Epithelial cell of proximal tubule (primary cell): ENCODE results near the gene CRYBB3. TPM values are rescaled to one million over a fixed set of nuclear protein-coding genes. Genes with fewer than 3 reads are reported as not detected.

Experiments
- DNase-seq: peaks from one replicate; pipeline ENCODE4 v3.0.0-alpha.2; 2011; ENCODE audit warnings: low read depth
- H3K4me3 ChIP-seq: 2 replicates; pipeline ENCODE4 v1.5.1; 2011; ENCODE audit warnings: low read depth, mild to moderate bottlenecking, low read length
- CTCF ChIP-seq: conservative IDR thresholded peaks from 2 replicates; pipeline ENCODE4 v1.5.1; 2012; ENCODE audit warnings: low read depth, mild to moderate bottlenecking, low read length
- total RNA-seq: library from RNA; depleted of rRNA; stranded (reverse); fragments of >200 nt; gene quantifications from 2 replicates; pipeline ENCODE4 v1.2.3, GENCODE V29; 2015

Gene CRYBB3
- total RNA-seq, result 0.43 TPM in 1 of 2 replicates, not detected in the other

GRCh38 chr22:25199731-25200520 lies at the start of gene CRYBB3:
CRYBB3 (plus strand) TSS chr22:25199858; CDS start chr22:25201397, 1,539 bp downstream.
- DNase-seq, result no peak
- no peak for TF ChIP-seq CTCF
- no peak within 1 kb of the TSS for H3K4me3 ChIP-seq

- TF ChIP-seq CTCF, result no peak
- no peak overlapping the region for H3K4me3 ChIP-seq
- peak; percentile 32 for DNase-seq
Measured at GRCh38 chr22:25153961-25154666, 45.5 kb upstream of the CRYBB3 start.

- no peak overlapping the region for H3K4me3 ChIP-seq
- no peak for DNase-seq
- TF ChIP-seq CTCF, result no peak
Measured at GRCh38 chr22:25154667-25154999, 45.0 kb upstream of the CRYBB3 start.

- no peak overlapping the region for H3K4me3 ChIP-seq
- TF ChIP-seq CTCF, result no peak
Measured at GRCh38 chr22:25156736-25157135, 42.9 kb upstream of the CRYBB3 start.

GRCh38 chr22:25159028-25159427 lies 40.6 kb upstream of the CRYBB3 start:
- no peak for DNase-seq
- TF ChIP-seq CTCF, result no peak

More at GRCh38 chr22:25156736-25157135, 42.9 kb upstream of the CRYBB3 start:
- DNase-seq, result no peak

GRCh38 chr22:25160120-25160996 lies 39.3 kb upstream of the CRYBB3 start:
- no peak for TF ChIP-seq CTCF
- no peak for DNase-seq

More at GRCh38 chr22:25159028-25159427, 40.6 kb upstream of the CRYBB3 start:
- no peak overlapping the region for H3K4me3 ChIP-seq

More at GRCh38 chr22:25160120-25160996, 39.3 kb upstream of the CRYBB3 start:
- H3K4me3 ChIP-seq, result no peak overlapping the region
